Pancreas (tissue), 10 donors: ENCODE data around the gene ERCC5. TPM values are rescaled to one million over a fixed set of nuclear protein-coding genes. Genes with fewer than 3 reads are reported as not detected.
A peak's percentile ranks its signal among the peaks of the same experiment; 100 is the strongest.

Experiments
- ATAC-seq, 4 donors: fragments of 200-7000 bp; cut with Tn5 transposase; one replicate each; pipeline versions ENCODE4 v1.8.0 to v1.9.1; 2020; ENCODE audit warnings: mild to moderate bottlenecking in 4 of 4, moderate library complexity in 4 of 4
- DNase-seq, 6 donors: peaks; one replicate each; pipeline ENCODE4 v3.0.0-alpha.2; 2020
- FAIRE-seq: peaks from 2 replicates; lab custom pipeline; 2012; peaks lifted over from hg19 to GRCh38; lab: Jason Lieb, UNC
- H3K27ac ChIP-seq, 4 donors: fragments of 200-600 bp; sonication (generic); 1 replicate in 3 of 4; 2 replicates in 1 of 4; pipeline versions ENCODE4 v1.5.0 to v1.8.0; 2020
- H3K27me3 ChIP-seq, 4 donors: fragments of 200-600 bp; one replicate each; pipeline ENCODE4 v1.8.0; 2021
- H3K36me3 ChIP-seq, 3 donors: fragments of 200-600 bp; sonication (generic) in 1 of 3; one replicate each; pipeline versions ENCODE4 v1.5.0 to v1.8.0; 2020 to 2021
- H3K4me1 ChIP-seq, 3 donors: fragments of 200-600 bp; one replicate each; pipeline ENCODE4 v1.8.0; 2021
- H3K4me3 ChIP-seq, 4 donors: fragments of 200-600 bp; sonication (generic) in 2 of 4; one replicate each; pipeline versions ENCODE4 v1.5.0 to v1.8.0; 2020 to 2021
- H3K9me3 ChIP-seq, 4 donors: fragments of 200-600 bp; one replicate each; pipeline ENCODE4 v1.8.0; 2021
- CTCF ChIP-seq, 4 donors: fragments of 200-600 bp; sonication (generic) in 3 of 4; IDR thresholded peaks; one replicate each; pipeline versions ENCODE4 v1.5.0 to v1.8.0; 2021; ENCODE audit warnings: antibody characterized with exemption in 4 of 4
- WGBS, 2 donors: extraction: QIAGEN DNeasy Blood & Tissue Kit; methylation state at CpG; one replicate each; pipeline ENCODE4 v1.1.7; 2013; 5-methylcytosine and 5-hydroxymethylcytosine counted together
- intact Hi-C, 3 donors: fragments of 100-400 bp; cut with DNase I; formaldehyde crosslinking; loops; one replicate each; pipeline versions ENCODE4 v1.11.1 to v1.14.2; 2022
- polyA plus RNA-seq, 2 donors: library from polyadenylated mRNA; stranded (reverse); fragments of 200-250 nt; gene quantifications; one replicate each; pipeline ENCODE4 v1.2.3, GENCODE V29; 2013
- total RNA-seq, 6 donors: library from RNA; stranded (reverse); fragmentation: NEBNext Ultra II Directional in 4 of 6; extraction: Animal tissue kit (Norgen Biotek cat#: 25700) in 4 of 6; gene quantifications; one replicate each; pipeline versions ENCODE4 v1.2.1 to v1.2.4, GENCODE V29; 2021 to 2023
- donor health status: healthy with polysubstance abuse.
- donor health status: DM: no; HTN: no; CAD: no; lungs with moderate emphysema.
- donor health status: DM: no; HTN: no; CAD: no.
- donor health status: control.
- donor health status: control.
- donor health status: Bipolar disorder and iron deficiency.
- donor health status: DM: yes; HTN: yes; CAD: no.
- donor health status: DM: no; HTN: no; CAD: no.
- donor health status: DM: no; HTN: no; CAD: no.
- donor health status: DM: yes; HTN: yes; CAD: no.

The ERCC5 gene
- total and polyA plus RNA-seq, 8 donors, result 17.5 to 85.4 (median 25.2) TPM

DNA sequence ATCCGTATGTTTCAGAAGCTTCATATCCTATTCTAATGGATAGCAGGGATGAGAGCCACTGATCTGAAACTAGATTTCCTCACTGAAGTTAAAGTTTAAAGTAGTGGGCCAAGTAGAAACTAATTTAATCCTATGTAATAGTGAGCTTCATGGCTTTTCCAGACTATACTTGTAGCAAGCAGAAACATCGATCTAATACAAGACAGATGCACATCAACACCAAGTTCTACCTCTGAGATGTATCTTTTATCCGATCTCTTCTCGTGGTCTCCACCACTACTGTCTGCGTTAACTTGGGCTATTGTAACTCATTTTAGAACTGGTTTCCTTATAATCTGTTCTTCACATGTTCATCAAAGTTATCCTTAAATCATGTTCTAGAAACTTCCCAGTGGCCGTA lies 3.1 kb downstream of the ERCC5 start:
- H3K27ac ChIP-seq, result no peak overlapping the region
- H3K27me3 ChIP-seq, result no peaks in the 10 kb centered on the region
- no peak overlapping the region for H3K4me3 ChIP-seq
- intact Hi-C loops, result no loop called here
- no peak for FAIRE-seq
- ATAC-seq, result no peak
- WGBS, 2 donors, result 88% methylated on average over 6 of the region's 6 CpGs
- H3K36me3 ChIP-seq, result peaks cover 0 to 4% (median 3%) of the 10 kb centered on the region in 3 donors
- no peaks in the 10 kb centered on the region for H3K9me3 ChIP-seq
- no peak for DNase-seq
- no peak for TF ChIP-seq CTCF (IDR thresholded peaks at IDR 0.05)
- H3K4me1 ChIP-seq, result peaks cover 0 to 11% (median 11%) of the 10 kb centered on the region in 3 donors

GRCh38 chr13:102852556-102852955 lies 6.7 kb downstream of the ERCC5 start:
- no peak for FAIRE-seq

DNA sequence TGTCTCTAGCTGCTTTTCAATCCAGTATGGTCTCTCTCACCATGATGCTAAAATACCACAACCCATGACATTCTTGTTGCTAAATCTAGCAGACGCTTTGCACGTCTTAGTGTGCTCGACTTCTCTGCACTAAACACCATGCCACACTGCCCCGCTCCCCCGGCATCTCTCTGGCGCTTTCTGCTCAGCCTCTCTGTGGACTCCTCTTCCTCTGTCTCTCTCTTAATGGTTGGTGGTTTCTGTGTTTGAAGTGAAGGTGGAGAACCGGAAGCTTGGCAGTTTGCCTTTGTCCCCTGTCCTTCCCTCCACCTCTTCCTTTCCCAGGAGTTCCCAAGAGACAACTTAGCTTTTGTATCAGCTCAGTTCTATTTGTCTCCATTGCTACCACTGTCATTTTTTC lies 8.8 kb downstream of the ERCC5 start:
- H3K9me3 ChIP-seq, result no peaks in the 10 kb centered on the region
- H3K27me3 ChIP-seq, result no peaks in the 10 kb centered on the region
- peaks cover 4 to 56% (median 24%) of the 10 kb centered on the region in 3 donors for H3K36me3 ChIP-seq
- DNase-seq (no peak), ATAC-seq (no peak), FAIRE-seq (no peak)
- WGBS, 2 donors, result 87% methylated on average over 7 of the region's 7 CpGs
- no peak overlapping the region for H3K27ac ChIP-seq
- TF ChIP-seq CTCF (IDR thresholded peaks at IDR 0.05), result no peak
- intact Hi-C loops, result loop anchor here in 1 of 3 donors (10.0 kb wide), 1 partner anchor 270 kb away; no protein-coding TSS in a partner anchor
- no peak overlapping the region for H3K4me3 ChIP-seq
- H3K4me1 ChIP-seq, result no peaks in the 10 kb centered on the region

More at GRCh38 chr13:102852556-102852955, 6.7 kb downstream of the ERCC5 start:
- DNase-seq (no peak), ATAC-seq (no peak)
- no peaks in the 10 kb centered on the region for H3K9me3 ChIP-seq
- no peaks in the 10 kb centered on the region for H3K27me3 ChIP-seq
- peaks cover 0 to 4% (median 4%) of the 10 kb centered on the region in 3 donors for H3K4me1 ChIP-seq
- H3K27ac ChIP-seq, result no peak overlapping the region
- WGBS, 2 donors, result 95% methylated on average over 3 of the region's 3 CpGs
- intact Hi-C loops, result loop anchor here in 1 of 3 donors (10.0 kb wide), 1 partner anchor 268 kb away; no protein-coding TSS in a partner anchor
- no peak for TF ChIP-seq CTCF (IDR thresholded peaks at IDR 0.05)
- peaks cover 4 to 37% (median 18%) of the 10 kb centered on the region in 3 donors for H3K36me3 ChIP-seq
- no peak overlapping the region for H3K4me3 ChIP-seq

- no peaks in the 10 kb centered on the region for H3K9me3 ChIP-seq
- H3K27ac ChIP-seq, result no peak overlapping the region
- H3K36me3 ChIP-seq, result peaks cover 4 to 74% (median 30%) of the 10 kb centered on the region in 3 donors
- H3K4me3 ChIP-seq, result no peak overlapping the region
- intact Hi-C loops, result loop anchor here in 1 of 3 donors (10.0 kb wide), 1 partner anchor 272 kb away; no protein-coding TSS in a partner anchor
- FAIRE-seq (no peak), ATAC-seq (peak in 3 of 4 donors; percentile 33 to 52 (median 51)), DNase-seq (peak in 2 of 6 donors; percentile 27 to 32)
- no peaks in the 10 kb centered on the region for H3K4me1 ChIP-seq
- no peak for TF ChIP-seq CTCF (IDR thresholded peaks at IDR 0.05)
- no peaks in the 10 kb centered on the region for H3K27me3 ChIP-seq
- 21 to 41% methylated on average over 6 of the region's 6 CpGs for WGBS, 2 donors
These were observed 10.7 kb downstream of the ERCC5 start for GRCh38 chr13:102856557-102856956.

DNA sequence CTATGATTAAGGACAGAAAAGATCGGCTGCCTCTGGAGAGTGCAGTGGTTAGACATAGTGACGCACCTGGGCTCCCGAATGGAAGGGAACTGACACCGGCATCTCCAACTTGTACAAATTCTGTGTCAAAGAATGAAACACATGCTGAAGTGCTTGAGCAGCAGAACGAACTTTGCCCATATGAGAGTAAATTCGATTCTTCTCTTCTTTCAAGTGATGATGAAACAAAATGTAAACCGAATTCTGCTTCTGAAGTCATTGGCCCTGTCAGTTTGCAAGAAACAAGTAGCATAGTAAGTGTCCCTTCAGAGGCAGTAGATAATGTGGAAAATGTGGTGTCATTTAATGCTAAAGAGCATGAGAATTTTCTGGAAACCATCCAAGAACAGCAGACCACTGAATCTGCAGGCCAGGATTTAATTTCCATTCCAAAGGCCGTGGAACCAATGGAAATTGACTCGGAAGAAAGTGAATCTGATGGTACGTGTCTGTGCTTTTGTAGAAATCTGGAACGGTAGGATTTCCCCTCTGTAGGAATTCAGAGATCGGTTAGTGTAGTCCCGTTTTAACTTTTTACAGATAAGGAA lies 16.9 kb downstream of the ERCC5 start:
- H3K27ac ChIP-seq, result no peak overlapping the region
- FAIRE-seq, result no peak
- H3K9me3 ChIP-seq, result no peaks in the 10 kb centered on the region
- no peaks in the 10 kb centered on the region for H3K27me3 ChIP-seq
- intact Hi-C loops, result no loop called here
- no peak for DNase-seq
- peaks cover 6 to 92% (median 47%) of the 10 kb centered on the region in 3 donors for H3K36me3 ChIP-seq
- 90 to 94% methylated on average over 13 of the region's 13 CpGs for whole genome bisulfite sequencing, 2 donors
- H3K4me1 ChIP-seq, result no peaks in the 10 kb centered on the region
- TF ChIP-seq CTCF (IDR thresholded peaks at IDR 0.05), result no peak
- ATAC-seq, result no peak
- no peak overlapping the region for H3K4me3 ChIP-seq
